ENCODE measurements around the gene LMAN2.

LMAN2 gene

GRCh38 chr5:177332031-177332895 lies 19.2 kb downstream of the LMAN2 start:
- Histone ChIP-seq H3K27ac (ENCODE audit: low read length) (no peak overlapping the region), H2AFZ (ENCODE audit: low read length) (no peak overlapping the region), H3K4me3 (ENCODE audit: low read length) (no peak overlapping the region), H3K4me2 (ENCODE audit: low read depth, low read length) (no peak overlapping the region), H3K9me2 (replicated peaks; ENCODE audit: insufficient read depth, low read length) (no peaks in the 10 kb centered on the region), H3K27me3 (replicated peaks; ENCODE audit: insufficient read depth, low read length) (no peaks in the 10 kb centered on the region), H3F3A (ENCODE audit: insufficient read depth, low read length) (no peaks in the 10 kb centered on the region), H3K79me2 (ENCODE audit: low read length) (peaks cover 5% of the 10 kb centered on the region; the same call in 1 of the 2 replicates), H3K9ac (ENCODE audit: low read length) (no peak overlapping the region), H4K20me1 (ENCODE audit: insufficient read depth, low read length) (no peaks in the 10 kb centered on the region), H3K36me3 (replicated peaks; ENCODE audit: insufficient read depth, low read length) (0 out of 2 replicates have a peak, but pooled peaks cover 5% of the 10 kb centered on the region), H3K4me1 (ENCODE audit: low read length) (no peaks in the 10 kb centered on the region), H3K9me3 (replicated peaks; ENCODE audit: insufficient read depth, low read length) (no peaks in the 10 kb centered on the region)
- no peak for TF ChIP-seq CTCF (IDR thresholded peaks at IDR 0.05; ENCODE audit: low read length)
- TF ChIP-seq EZH2 (optimal IDR thresholded peaks at IDR 0.05; ENCODE audit: low read depth, low read length) = no peak
- no peak for TF ChIP-seq EZH2phosphoT487 (IDR thresholded peaks at IDR 0.05; ENCODE audit: low read length)
- DNase-seq = no peak

GRCh38 chr5:177330991-177331842 lies 20.3 kb downstream of the LMAN2 start:
- Histone ChIP-seq H3K4me2 (ENCODE audit: low read depth, low read length) (no peak overlapping the region), H3K9me3 (replicated peaks; ENCODE audit: insufficient read depth, low read length) (no peaks in the 10 kb centered on the region), H2AFZ (ENCODE audit: low read length) (no peak overlapping the region), H3K79me2 (ENCODE audit: low read length) (0 out of 2 replicates have a peak, but pooled peaks cover 2% of the 10 kb centered on the region), H3K4me1 (ENCODE audit: low read length) (no peaks in the 10 kb centered on the region), H3K9me2 (replicated peaks; ENCODE audit: insufficient read depth, low read length) (no peaks in the 10 kb centered on the region), H3K4me3 (ENCODE audit: low read length) (no peak overlapping the region), H4K20me1 (ENCODE audit: insufficient read depth, low read length) (no peaks in the 10 kb centered on the region), H3F3A (ENCODE audit: insufficient read depth, low read length) (no peaks in the 10 kb centered on the region), H3K9ac (ENCODE audit: low read length) (no peak overlapping the region), H3K36me3 (replicated peaks; ENCODE audit: insufficient read depth, low read length) (0 out of 2 replicates have a peak, but pooled peaks cover 5% of the 10 kb centered on the region), H3K27ac (ENCODE audit: low read length) (no peak overlapping the region), H3K27me3 (replicated peaks; ENCODE audit: insufficient read depth, low read length) (no peaks in the 10 kb centered on the region)
- no peak for DNase-seq
- no peak for TF ChIP-seq CTCF (IDR thresholded peaks at IDR 0.05; ENCODE audit: low read length)
- TF ChIP-seq EZH2 (optimal IDR thresholded peaks at IDR 0.05; ENCODE audit: low read depth, low read length) = no peak
- TF ChIP-seq EZH2phosphoT487 (IDR thresholded peaks at IDR 0.05; ENCODE audit: low read length) = no peak

GRCh38 chr5:177329883-177330282 lies 21.6 kb downstream of the LMAN2 start:
- H3K4me3 ChIP-seq (ENCODE audit: low read length) = no peak overlapping the region
- DNase-seq = no peak
- H4K20me1 ChIP-seq (ENCODE audit: insufficient read depth, low read length) = no peaks in the 10 kb centered on the region
- H3K9me2 ChIP-seq (replicated peaks; ENCODE audit: insufficient read depth, low read length) = no peaks in the 10 kb centered on the region
- 0 out of 2 replicates have a peak, but pooled peaks cover 2% of the 10 kb centered on the region for H3K79me2 ChIP-seq (ENCODE audit: low read length)
- no peak overlapping the region for H2AFZ ChIP-seq (ENCODE audit: low read length)
- H3K36me3 ChIP-seq (replicated peaks; ENCODE audit: insufficient read depth, low read length) = 0 out of 2 replicates have a peak, but pooled peaks cover 5% of the 10 kb centered on the region
- no peak overlapping the region for H3K27ac ChIP-seq (ENCODE audit: low read length)
- H3K9me3 ChIP-seq (replicated peaks; ENCODE audit: insufficient read depth, low read length) = no peaks in the 10 kb centered on the region
- H3F3A ChIP-seq (ENCODE audit: insufficient read depth, low read length) = no peaks in the 10 kb centered on the region
- no peaks in the 10 kb centered on the region for H3K4me1 ChIP-seq (ENCODE audit: low read length)
- no peaks in the 10 kb centered on the region for H3K27me3 ChIP-seq (replicated peaks; ENCODE audit: insufficient read depth, low read length)
- no peak overlapping the region for H3K9ac ChIP-seq (ENCODE audit: low read length)
- H3K4me2 ChIP-seq (ENCODE audit: low read depth, low read length) = no peak overlapping the region
- TF ChIP-seq EZH2phosphoT487 (IDR thresholded peaks at IDR 0.05; ENCODE audit: low read length) (no peak), EZH2 (optimal IDR thresholded peaks at IDR 0.05; ENCODE audit: low read depth, low read length) (no peak), CTCF (IDR thresholded peaks at IDR 0.05; ENCODE audit: low read length) (no peak)
